GM18526 (cell line): Measurements from ENCODE around the gene LPAR2.

Experiments used
- POLR2A ChIP-seq: IDR thresholded peaks from 3 replicates; pipeline ENCODE4 v1.6.1; 2011; ENCODE audit not compliant: insufficient read length; ENCODE audit errors: extremely low read depth

Gene LPAR2

GRCh38 chr19:19627621-19628500, at the start of gene LPAR2:
Gene LPAR2, minus strand, starts transcription at chr19:19628220. Its CDS starts 945 bp downstream, at chr19:19627275.
- TF ChIP-seq POLR2A = peak; percentile 31

- TF ChIP-seq POLR2A = no peak
Observed at GRCh38 chr19:19677579-19677978, 49.6 kb upstream of the LPAR2 start.

DNA sequence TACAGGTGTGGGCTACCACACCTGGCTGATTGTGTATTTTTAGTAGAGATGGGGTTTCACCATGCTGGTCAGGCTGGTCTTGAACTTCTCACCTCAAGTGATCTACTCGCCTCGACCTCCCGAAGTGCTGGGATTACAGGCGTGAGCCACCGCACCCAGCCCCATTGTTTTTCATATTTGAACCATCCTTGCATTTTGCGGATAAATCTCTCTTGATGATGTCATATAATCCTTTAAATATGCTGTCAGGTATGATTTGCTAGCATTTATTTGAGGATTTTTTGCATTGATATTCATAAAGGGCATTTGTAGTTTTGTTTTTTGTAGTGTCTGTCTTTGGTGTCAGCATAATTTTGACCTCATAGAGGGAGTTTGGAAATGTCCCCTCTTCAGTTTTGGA, 46.3 kb upstream of the LPAR2 start:
- no peak for TF ChIP-seq POLR2A

GRCh38 chr19:19672816-19673215, 44.8 kb upstream of the LPAR2 start:
- TF ChIP-seq POLR2A = no peak

DNA sequence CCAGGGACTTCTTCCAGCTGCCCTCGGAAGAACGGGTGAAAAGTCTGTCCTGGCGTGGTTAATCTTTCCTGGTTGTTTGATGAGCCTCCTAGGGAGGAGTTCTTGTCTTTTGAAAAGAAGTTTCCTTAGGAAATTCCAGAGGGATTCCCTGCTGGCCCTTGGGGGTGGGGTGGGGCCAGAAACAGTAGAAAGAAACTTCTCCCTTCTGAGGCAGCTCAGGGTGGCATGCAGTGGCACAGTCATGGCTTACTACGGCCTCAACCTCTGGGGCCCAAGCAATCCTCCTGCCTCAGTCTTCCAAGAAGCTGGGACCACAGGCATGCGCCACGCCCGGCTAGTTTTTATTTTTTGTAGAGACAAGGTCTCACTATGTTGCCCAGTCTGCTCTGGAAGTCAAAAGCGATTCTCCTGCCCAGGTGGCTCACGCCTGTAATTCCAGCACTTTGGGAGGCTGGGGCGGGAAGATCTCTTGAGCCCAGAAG, 42.1 kb upstream of the LPAR2 start:
- no peak for TF ChIP-seq POLR2A

DNA sequence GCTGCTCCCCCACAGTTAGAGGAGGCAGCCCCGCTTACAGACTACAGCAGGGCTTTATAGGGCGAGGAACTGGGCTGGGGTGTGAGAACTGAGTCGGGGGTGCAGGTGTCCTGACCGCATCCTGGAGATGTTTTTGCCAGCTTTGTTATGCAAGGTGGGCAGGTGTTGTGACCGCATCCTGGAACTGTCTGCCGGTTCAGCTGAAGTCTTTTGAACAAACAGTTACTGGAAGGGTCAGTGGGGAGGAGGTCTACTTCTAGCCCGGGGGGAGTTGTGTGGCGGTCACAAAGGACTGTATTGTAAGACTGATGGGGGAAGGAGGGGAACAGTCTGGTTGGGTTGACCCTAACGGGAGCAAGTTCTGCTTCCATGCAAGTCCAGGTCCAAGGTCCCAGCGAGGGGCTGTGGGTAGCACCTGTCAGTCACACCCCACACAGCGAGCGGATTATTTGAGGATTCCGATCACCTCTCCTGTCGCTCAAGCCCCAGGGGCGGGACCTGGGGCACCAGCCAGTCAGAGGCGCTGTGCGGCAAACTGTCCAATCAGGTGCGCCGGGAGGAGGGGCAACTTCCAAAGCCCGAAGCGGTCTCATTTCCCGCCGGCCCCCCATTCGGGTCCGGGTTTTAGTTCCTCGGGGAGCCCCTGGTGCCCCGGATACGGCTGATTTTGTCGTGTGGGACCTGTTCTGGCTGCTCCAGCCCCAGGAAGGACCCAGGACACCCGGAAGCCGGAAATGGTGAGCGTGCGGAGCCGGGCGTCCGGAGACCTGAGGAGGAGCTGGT, 40.4 kb upstream of the LPAR2 start, which contains the start of gene ZNF101:
ZNF101 (plus strand) TSS at position 610 of the 783 bp plus-strand sequence; CDS start at position 735, 125 bp downstream.
- peak; percentile 85 for TF ChIP-seq POLR2A

DNA sequence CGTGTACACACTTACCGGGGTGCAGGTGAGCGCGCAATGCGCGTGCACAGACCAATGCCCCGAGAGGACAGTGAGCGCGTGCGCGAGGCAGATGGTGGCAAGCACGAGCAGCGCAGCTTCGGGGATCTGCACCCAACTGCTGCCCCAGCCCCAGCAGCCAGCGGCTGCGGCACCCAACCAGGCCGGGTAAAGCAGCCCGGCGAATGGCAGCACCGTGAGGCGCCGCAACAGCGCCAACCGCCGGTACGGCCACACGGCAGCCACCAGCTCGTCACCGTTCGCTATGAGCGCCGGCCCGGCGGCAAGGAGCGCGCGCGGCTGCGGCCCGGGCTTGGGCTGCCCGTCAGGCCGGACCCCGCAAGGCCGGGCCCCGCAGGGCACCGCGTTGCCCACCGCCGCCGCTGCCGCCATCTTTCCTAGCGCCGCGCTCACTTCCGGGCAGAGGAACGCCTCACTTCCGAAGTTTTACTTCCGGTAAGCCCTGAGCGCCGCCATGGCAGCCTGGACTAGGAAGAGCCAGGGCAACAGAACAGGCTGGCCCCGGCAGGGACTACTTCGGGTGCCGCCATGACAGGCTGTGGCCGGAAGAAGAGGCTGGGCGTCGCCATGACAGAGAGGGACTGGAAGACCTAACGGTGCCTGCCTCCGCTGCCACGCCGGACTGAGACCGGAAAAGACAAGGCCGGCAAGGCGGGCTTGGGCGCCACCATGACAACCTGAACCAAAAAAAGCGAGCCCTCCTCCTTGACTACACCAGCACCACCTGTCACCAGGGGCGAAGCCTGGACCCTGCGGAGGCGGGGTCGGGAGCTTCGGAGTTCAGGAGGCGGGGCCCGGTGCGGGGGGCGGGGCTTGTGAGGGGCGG, 35.5 kb upstream of the LPAR2 start, which contains the start of gene ATP13A1:
ATP13A1 (minus strand) TSS at position 421 of the 865 bp plus-strand sequence; CDS start at position 411, 10 bp downstream.
- peak; percentile 83 for TF ChIP-seq POLR2A

DNA sequence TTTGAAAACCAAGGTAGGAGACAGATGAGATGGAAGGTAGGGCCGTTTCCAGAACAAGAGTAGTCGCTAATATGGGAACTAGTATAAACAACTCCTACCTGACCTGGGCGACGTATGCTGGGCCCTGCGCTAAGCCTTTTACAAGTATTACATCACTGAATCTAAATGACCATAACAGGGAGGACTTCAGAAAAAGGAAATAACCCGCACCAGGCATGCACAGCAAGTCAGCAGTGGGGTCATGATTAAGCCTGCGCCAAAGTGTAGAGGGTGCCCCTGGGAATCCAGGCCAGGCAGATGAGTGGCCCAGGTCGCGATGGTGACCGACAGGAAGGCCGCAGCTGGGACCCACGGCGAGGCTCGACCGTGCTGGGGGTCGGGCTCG, 34.8 kb upstream of the LPAR2 start:
- TF ChIP-seq POLR2A = no peak

- no peak for TF ChIP-seq POLR2A
Observed at GRCh38 chr19:19662344-19662743, 34.3 kb upstream of the LPAR2 start.

DNA sequence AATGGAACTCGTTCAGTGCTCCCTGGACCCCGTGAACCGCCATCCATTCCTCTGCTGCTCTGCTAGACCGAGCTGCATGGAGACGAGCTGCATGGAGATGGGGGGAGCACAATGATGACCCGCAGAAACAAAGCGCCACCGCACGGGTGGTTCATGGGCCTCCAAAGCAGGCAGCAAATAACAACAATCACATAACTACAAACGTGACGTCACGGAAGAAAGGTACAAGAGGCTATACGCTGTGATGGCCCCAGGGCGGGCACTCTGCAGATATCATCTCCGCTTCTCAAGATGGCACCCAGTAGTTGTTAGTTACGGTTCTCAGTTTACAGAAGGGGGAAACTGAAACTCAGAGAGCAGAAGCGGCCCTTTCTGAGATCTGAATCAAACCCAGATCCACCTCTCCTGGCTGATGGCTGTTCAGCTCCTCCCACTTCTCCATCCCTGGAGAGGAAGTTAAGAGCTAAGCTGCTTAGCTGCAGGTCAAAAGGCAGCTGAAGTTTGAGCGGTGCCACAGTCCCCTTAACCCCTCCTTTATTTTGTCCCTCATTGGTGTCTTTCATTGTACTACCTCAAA, 33.7 kb upstream of the LPAR2 start:
- peak; percentile 73 for TF ChIP-seq POLR2A

- no peak for TF ChIP-seq POLR2A
Observed at GRCh38 chr19:19661141-19661674, 33.2 kb upstream of the LPAR2 start.

DNA sequence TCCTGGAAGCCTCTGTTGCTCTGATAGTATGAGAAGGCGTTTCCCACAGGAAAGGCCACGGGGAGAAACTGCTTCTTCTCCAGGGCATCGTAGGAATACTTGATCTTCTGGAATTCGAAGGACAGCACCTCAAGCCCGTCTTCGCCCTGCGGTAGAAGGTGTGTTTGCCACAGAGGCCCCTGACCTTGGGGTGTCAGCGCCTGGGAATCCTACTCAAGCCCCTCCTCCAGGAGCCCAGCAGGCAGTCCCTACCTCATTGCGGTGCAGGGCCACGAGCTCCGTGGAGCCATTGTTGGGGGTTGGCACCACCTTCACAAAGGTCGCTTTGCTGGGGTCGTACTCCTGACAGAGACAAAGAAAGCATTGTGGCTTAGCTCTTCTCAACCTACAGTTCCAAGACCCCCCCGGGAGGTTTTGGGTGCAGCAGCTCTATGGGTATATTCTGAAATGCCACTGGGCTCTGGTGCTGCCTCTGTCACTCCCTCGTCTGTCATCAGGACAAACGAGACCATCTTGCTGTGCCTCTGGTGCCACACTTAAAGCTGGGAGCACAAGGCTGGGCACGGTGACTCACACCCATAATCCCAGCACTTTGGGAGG, 31.7 kb upstream of the LPAR2 start:
- TF ChIP-seq POLR2A = no peak

DNA sequence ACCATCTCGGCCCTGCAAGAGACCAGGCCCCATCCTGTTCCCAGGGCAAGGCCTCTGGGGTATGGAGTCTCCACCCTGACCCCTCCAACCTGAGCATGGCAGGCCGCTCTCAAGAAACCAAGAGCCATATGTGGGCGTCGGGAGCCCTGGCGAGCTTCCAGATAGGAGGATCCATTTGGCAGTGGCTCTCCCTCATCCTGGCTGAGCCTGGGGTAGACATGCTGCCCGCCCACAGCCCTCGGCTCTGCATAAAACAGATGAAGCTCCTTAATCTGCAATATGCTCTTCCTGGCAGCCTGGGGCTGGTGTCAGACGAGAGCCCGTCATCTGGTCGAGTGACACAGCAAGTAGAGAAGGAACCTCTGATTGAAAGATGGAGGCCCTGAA, 29.4 kb upstream of the LPAR2 start:
- TF ChIP-seq POLR2A = no peak

DNA sequence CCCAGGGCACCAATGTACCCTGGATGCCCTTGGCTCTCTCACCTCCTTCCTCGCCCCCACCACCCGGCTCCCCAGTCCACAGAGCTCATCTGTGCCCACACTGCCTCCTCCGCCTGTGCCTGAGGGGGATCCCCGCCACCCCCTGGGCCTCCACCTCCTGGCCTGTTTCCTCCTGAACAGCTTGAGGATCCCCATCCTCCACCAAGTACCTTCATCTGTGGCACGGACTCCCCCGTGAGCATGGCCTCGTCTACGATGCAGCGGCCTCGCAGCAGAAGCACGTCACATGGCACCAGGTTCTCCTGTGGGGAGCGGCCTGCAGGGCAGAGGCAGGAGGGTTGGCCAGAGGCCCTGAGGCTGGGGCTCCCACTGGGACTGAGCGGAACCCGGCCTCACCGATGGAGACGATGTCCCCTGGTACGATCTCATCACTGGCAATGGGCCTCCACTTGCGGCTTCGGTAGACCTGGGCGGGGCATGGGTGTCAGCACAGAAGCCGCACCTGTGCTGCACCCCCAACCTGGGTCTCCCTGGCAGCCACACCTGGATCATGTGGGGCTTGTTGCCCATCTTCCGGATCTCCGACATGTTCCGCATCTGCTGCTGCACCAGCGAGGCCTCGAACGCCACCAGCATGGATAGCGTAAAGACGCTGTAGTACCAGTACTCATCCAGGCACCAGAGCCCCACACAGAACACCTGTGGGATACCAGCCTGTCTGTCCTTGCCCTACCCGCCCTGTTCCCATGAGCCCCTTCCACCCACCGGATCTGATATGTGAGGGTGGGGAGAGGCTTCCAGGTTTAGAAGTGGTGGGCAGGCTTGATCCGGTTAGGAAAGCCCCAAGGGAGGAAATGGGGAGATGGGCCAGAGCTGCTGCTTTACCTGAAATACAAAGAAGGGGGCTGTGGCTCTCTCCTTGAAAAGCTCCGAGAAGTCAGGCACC, 28.7 kb upstream of the LPAR2 start:
- TF ChIP-seq POLR2A = no peak
